PFSK-1 (cell line): ENCODE measurements around the gene CLEC2B.

Experiments used
- FOXP2 ChIP-seq: optimal IDR thresholded peaks from 2 replicates; pipeline ENCODE3; 2011; ENCODE audit warnings: borderline replicate concordance, control low read depth, inconsistent platforms; ENCODE audit not compliant: insufficient read depth; ENCODE audit errors: extremely low read length, extremely low read depth
- POLR2AphosphoS5 ChIP-seq: IDR thresholded peaks from 2 replicates; pipeline ENCODE4 v1.6.1; 2012; ENCODE audit warnings: low read depth, mild to moderate bottlenecking, control low read depth, low read length, moderate library complexity
- REST ChIP-seq, 2 experiments: IDR thresholded peaks; 2 replicates each; pipeline versions ENCODE4 v1.6.1 to v1.8.0; 2011 to 2012; ENCODE audit warnings: low read depth in 2 of 2, low read length in 2 of 2, control low read depth in 1 of 2, inconsistent platforms in 1 of 2, mild to moderate bottlenecking in 1 of 2, moderate library complexity in 1 of 2; ENCODE audit not compliant: insufficient read depth in 1 of 2
- SIN3A ChIP-seq: IDR thresholded peaks from 2 replicates; pipeline ENCODE4 v1.6.1; 2012; ENCODE audit warnings: mild to moderate bottlenecking, low read length, moderate library complexity, borderline replicate concordance; ENCODE audit not compliant: insufficient read depth
- TAF1 ChIP-seq: IDR thresholded peaks from 2 replicates; pipeline ENCODE4 v1.6.1; 2012; ENCODE audit warnings: low read length, control low read depth, borderline replicate concordance; ENCODE audit not compliant: insufficient read depth

Gene CLEC2B

GRCh38 chr12:9831720-9832119 lies 37.4 kb downstream of the CLEC2B start:
- TF ChIP-seq POLR2AphosphoS5 (no peak), SIN3A (no peak), FOXP2 (no peak), REST (IDR thresholded peaks at IDR 0.05; ENCODE audit: insufficient read depth in 1 of 2, low read depth in 2 of 2, low read length in 2 of 2) (no peak), TAF1 (no peak)

- no peak for TF ChIP-seq FOXP2
- no peak for TF ChIP-seq POLR2AphosphoS5
These were observed 39.2 kb downstream of the CLEC2B start for GRCh38 chr12:9829982-9830381.

- TF ChIP-seq REST (IDR thresholded peaks at IDR 0.05; ENCODE audit: insufficient read depth in 1 of 2, low read depth in 2 of 2, low read length in 2 of 2), result no peak
- no peak for TF ChIP-seq FOXP2
- TF ChIP-seq POLR2AphosphoS5, result no peak
- TF ChIP-seq SIN3A, result no peak
- no peak for TF ChIP-seq TAF1
These were observed 39.7 kb downstream of the CLEC2B start for GRCh38 chr12:9829483-9829882.

GRCh38 chr12:9827209-9827888 lies 41.8 kb downstream of the CLEC2B start, which contains the start of gene KLRF1:
TSS of gene KLRF1 (plus strand) at chr12:9827481. CDS start at chr12:9827545, 64 bp downstream.
- TF ChIP-seq TAF1 (no peak), SIN3A (no peak), POLR2AphosphoS5 (no peak), FOXP2 (no peak), REST (IDR thresholded peaks at IDR 0.05; ENCODE audit: insufficient read depth in 1 of 2, low read depth in 2 of 2, low read length in 2 of 2) (no peak)

GRCh38 chr12:9820281-9820930 lies 48.7 kb downstream of the CLEC2B start:
- TF ChIP-seq POLR2AphosphoS5 (no peak), TAF1 (no peak), REST (IDR thresholded peaks at IDR 0.05; ENCODE audit: insufficient read depth in 1 of 2, low read depth in 2 of 2, low read length in 2 of 2) (no peak), FOXP2 (no peak), SIN3A (no peak)
